Measurements from ENCODE around the gene JAZF1.
"Not testable (repeated sequence)": the region's sequence is repeated elsewhere in the genome, so short reads cannot be mapped to it uniquely, and the experiment has no call there.

JAZF1 gene

GRCh38 chr7:28032738-28033380, 147.7 kb downstream of the JAZF1 start:
- FAIRE-seq = no peak

- no peak for FAIRE-seq
These were observed 151.5 kb downstream of the JAZF1 start for GRCh38 chr7:28029051-28029450.

GRCh38 chr7:28028471-28028870, 152.1 kb downstream of the JAZF1 start:
- FAIRE-seq = no peak

GRCh38 chr7:28026237-28026636, 154.4 kb downstream of the JAZF1 start:
- FAIRE-seq = no peak

GRCh38 chr7:28024786-28025334, 155.7 kb downstream of the JAZF1 start:
- no peak for FAIRE-seq

DNA sequence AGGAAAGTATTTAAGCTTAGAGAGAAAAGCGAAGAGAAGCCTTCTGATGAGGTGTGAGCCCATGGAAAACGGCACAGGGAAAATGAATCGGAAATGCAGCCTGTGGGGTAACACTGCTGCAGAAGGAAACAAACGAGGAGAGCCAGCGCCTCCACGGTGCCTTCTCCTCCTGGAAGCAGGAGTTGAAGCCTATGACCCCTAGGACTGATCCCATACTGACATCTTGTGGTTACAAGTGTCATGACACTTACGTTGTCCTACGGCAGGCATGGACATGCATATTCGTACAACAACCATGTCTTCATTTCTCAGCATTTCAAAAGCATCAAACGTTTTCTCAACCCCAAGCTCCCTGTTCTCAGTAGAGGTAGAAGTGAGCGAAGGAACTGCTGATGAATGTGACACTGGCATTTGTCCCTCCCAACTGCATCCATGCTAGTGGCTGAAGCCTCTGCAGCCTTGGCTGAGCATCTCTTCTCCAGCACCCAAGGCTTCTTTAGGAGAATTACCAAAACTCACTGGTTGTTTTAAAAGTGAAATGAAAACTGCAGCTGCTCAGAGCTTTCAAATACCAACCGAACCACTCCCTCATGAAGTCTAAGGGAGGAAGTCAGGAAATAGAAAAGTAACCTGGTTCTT, 160.2 kb downstream of the JAZF1 start:
- FAIRE-seq = peak; percentile 96

DNA sequence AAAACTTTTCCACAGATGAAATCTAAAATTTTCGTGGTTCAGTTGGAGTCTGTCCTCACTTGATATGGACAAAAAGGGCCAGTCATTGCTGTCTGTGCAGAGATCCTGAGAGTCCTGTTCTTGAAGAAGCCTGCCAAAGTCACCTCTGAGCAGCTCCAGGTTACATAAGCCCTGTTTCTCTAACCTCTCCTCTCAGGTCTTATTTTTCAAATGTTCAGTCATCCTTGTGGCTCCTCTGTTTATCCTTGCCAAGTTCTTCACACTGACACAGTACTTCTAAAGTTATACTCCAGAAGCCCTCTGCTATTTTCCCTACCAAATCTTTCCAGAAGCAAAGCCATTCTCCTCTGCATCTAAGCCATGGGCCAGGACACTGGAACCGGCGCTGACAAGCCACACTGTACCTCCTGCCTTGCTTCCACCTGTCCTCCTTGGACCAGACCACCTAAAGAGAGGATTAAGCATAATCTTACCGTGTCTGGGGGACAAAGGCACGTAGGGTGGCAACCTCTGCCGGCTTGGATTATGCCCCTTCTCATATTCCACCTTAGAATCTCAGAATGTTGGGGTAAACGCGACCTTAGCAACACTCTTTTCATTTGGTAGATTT, 161.6 kb downstream of the JAZF1 start:
- FAIRE-seq = no peak

- FAIRE-seq = no peak
These were observed 162.1 kb downstream of the JAZF1 start for GRCh38 chr7:28018446-28018845.

GRCh38 chr7:28018020-28018419, 162.6 kb downstream of the JAZF1 start:
- no peak for FAIRE-seq

GRCh38 chr7:28017372-28017771, 163.2 kb downstream of the JAZF1 start:
- no peak for FAIRE-seq

GRCh38 chr7:28016297-28016696, 164.3 kb downstream of the JAZF1 start:
- FAIRE-seq = no peak

- no peak for FAIRE-seq
These were observed 165.4 kb downstream of the JAZF1 start for GRCh38 chr7:28015169-28015568.

DNA sequence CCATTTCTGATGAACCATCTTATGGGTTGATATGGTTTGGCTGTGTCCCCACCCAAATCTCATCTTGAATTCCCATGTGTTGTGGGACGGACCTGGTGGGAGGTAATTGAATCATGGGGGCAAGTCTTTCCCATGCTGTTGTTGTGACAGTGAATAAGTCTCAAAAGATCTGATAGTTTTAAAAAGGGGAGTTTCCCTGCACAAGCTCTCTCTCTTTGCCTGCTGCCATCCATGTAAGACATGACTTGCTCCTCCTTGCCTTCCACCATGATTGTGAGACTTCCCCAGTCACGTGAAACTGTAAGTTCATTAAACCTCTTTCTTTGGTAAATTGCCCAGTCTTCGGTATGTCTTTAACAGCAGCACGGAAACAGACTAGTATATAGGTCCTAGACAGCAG, 166.3 kb downstream of the JAZF1 start:
- FAIRE-seq = not testable (repeated sequence)

GRCh38 chr7:28013441-28013840, 167.2 kb downstream of the JAZF1 start:
- FAIRE-seq = no peak

DNA sequence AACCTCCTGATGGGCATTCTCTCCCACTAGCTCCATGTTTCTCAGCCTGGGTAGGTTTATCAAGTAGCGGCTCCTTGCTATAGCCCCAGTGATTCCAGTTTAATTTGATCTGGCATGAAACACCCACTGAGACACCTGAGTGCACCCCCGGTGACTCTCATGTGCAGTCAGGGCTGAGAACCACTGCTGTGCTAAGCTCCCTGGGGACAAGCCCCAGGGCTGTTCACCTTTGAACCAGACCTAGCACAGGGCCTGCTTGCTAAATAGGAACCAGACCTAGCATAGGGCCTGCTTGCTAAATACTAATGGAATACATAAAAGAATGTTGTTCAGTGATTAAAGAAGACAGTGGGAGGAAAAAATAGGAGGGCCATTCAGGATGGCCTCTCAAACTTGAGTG, 167.6 kb downstream of the JAZF1 start:
- FAIRE-seq = no peak

GRCh38 chr7:28008911-28009310, 171.7 kb downstream of the JAZF1 start:
- FAIRE-seq = no peak

DNA sequence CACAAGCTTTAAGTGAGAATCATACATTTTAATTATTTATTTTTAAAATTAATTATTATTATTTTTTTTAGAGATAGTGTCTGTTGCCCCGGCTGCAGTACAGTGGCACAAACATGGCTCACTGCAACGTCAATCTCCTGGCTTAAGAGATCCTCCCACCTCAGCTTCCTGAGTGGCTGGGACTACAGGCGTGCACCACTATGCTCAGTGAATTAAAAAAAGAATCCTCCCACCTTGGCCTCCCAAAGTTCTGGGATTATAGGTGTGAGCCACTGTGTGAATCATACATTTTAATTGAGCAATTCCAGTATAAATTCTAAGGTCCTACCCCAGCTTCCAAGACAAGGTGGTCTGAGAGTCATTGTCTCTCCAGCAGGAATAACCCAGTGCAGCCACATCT, 172.4 kb downstream of the JAZF1 start:
- FAIRE-seq = no peak

DNA sequence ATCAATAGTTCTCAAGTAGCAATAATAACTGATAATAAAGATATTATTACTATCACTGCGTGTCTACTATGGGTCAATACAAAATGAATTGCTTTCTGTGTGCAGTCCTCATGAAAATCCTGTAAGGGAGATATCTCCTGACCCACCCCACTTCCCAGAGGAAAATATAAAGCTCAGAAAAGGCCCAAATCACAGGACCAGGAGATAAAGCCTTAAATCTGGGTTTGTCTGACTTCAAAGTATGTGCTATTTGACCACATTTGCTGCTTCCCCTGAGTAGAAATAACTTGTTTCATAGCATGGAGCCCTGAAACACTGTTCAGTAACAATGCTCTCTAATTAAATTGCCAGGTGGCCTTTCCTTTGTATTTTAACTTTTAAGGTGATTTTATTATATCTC, 174.1 kb downstream of the JAZF1 start:
- no peak for FAIRE-seq

- FAIRE-seq = no peak
These were observed 174.8 kb downstream of the JAZF1 start for GRCh38 chr7:28005847-28006231.

GRCh38 chr7:28005075-28005846, 175.3 kb downstream of the JAZF1 start:
- FAIRE-seq = no peak

GRCh38 chr7:28003408-28003807, 177.2 kb downstream of the JAZF1 start:
- no peak for FAIRE-seq

- no peak for FAIRE-seq
These were observed 178.0 kb downstream of the JAZF1 start for GRCh38 chr7:28002638-28003037.

DNA sequence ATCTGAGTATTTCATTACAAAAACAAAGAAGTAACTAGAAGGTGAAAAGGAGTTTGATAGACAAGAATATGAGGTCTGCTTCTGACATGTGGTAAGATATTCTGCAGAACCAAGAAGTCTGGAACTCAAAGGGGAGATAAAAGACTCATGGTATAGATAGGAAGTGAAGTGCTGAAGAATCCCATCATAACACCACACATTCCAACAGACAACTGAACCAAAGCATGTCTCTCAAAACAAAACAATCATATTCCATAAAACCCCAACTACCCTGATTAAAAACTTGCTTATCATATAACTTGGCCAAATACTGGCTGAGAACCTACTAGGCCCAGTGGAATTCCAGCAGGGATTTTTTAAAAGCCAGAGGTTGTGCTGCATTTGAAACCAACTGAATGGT, 178.7 kb downstream of the JAZF1 start:
- no peak for FAIRE-seq

Data from G401.6 (cell line).